ENCODE results near the gene PARD6A.

The PARD6A gene

DNA sequence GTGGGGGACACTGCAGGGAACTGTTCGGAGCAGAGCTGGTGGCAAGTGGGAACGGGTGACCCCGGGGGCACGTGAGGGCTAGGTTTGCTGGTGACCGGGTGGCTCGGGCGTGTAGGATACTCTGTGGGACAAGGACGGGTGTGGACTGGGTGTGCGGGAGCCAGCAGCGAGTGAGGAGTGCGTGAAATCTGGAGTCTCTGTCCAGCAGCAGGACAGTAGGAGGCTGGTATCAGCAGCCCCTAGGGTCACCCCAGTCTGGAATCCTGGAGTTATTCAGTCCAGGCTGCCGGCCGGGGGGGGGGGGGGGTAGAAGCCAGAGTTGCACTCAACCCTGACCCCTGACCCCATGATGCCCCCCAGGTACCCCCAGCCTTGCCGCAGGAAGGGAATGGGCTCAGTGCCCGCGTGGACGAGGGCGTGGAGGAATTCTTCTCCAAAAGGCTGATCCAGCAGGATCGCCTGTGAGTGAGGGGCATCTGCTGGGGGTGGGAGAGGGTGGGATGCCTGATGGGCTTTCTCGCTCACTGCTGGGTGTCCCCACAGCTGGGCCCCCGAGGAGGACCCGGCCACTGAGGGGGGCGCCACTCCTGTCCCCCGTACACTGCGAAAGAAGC, 6.9 kb upstream of the PARD6A start:
- DNase-seq (ENCODE audit: low read depth in 2 of 2), result no peak

DNA sequence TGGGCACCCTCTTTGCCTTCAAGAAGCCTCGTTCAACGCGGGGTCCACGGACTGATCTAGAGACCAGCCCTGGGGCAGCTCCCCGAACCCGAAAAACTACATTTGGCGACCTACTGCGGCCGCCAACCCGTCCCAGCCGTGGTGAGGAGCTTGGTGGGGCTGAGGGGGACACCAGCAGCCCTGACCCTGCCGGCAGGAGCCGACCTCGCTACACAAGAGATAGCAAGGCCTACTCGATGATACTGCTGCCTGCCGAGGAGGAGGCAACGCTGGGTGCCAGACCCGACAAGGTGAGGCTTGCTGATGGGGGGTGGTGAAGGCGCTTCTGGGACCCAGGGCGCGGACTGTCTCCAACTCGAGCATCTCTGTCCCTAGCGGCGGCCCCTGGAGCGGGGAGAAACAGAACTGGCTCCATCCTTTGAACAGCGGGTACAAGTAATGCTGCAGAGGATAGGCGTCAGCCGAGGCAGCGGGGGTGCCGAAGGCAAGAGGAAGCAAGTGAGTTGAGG, 6.3 kb upstream of the PARD6A start:
- DNase-seq (ENCODE audit: low read depth in 2 of 2), result no peak

- DNase-seq (ENCODE audit: low read depth in 2 of 2), result no peak
Measured at GRCh38 chr16:67655363-67655762, 5.4 kb upstream of the PARD6A start.

- DNase-seq (ENCODE audit: low read depth in 2 of 2), result no peak
Measured at GRCh38 chr16:67656344-67657016, 4.3 kb upstream of the PARD6A start.

- DNase-seq (ENCODE audit: low read depth in 2 of 2), result no peak
Measured at GRCh38 chr16:67657017-67657608, 3.6 kb upstream of the PARD6A start.

- no peak for DNase-seq (ENCODE audit: low read depth in 2 of 2)
Measured at GRCh38 chr16:67657751-67658518, 2.8 kb upstream of the PARD6A start.

DNA sequence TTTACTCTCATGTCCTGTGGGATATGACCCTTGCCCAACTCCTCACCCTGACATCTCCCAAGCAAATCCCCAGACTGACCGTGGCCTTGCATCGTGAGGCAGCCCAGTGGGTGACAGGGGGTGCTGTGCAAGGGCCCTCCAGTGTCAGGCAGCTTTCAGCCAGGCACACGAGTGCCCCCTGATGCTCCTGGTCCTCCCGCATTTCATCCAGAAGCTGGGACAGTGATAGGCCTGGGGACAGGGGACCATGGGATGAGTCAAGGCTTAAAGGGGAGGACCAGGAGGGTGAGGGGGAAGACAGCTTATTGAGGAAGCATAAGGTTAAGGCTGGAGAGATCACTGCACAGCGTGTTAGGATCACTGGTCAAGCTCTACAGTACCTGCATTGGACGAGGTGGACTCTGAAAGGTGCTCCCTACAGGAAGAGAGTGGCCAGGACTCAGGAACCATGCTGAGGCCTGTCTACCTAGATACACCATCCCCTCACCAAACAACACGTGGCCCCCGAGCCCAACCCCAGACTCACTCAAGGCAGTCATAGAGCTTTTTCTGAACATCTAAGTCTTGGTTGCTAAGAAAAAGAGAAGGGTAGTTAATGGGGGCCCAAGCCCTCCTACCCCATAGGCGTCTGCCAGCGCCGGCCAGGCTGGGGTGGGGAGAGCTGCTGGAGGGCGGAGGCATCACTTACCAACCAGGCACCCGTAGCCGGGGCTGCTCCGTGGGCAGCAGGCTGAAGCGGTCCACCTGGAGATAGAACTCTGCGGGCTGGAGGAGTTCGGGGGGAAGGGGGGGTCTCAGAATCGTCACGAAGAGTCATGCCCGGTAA, 1.7 kb upstream of the PARD6A start:
- no peak for DNase-seq (ENCODE audit: low read depth in 2 of 2)

GRCh38 chr16:67659675-67660563, 841 bp upstream of the PARD6A start, which contains the start of gene ACD:
TSS of gene ACD (minus strand) at chr16:67660260. CDS start at chr16:67660220, 40 bp downstream.
- DNase-seq (ENCODE audit: low read depth in 2 of 2), result peak; percentile 90

GRCh38 chr16:67661101-67661761, 471 bp downstream of the PARD6A start:
- DNase-seq (ENCODE audit: low read depth in 2 of 2), result no peak

DNA sequence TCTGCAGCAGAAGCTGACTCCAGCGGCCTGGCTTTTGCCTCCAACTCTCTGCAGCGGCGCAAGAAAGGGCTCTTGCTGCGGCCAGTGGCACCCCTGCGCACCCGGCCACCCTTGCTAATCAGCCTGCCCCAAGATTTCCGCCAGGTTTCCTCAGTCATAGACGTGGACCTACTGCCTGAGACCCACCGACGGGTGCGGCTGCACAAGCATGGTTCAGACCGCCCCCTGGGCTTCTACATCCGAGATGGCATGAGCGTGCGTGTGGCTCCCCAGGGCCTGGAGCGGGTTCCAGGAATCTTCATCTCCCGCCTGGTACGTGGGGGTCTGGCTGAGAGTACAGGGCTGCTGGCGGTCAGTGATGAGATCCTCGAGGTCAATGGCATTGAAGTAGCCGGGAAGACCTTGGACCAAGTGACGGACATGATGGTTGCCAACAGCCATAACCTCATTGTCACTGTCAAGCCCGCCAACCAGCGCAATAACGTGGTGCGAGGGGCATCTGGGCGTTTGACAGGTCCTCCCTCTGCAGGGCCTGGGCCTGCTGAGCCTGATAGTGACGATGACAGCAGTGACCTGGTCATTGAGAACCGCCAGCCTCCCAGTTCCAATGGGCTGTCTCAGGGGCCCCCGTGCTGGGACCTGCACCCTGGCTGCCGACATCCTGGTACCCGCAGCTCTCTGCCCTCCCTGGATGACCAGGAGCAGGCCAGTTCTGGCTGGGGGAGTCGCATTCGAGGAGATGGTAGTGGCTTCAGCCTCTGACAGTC, 1.3 kb downstream of the PARD6A start:
- no peak for DNase-seq (ENCODE audit: low read depth in 2 of 2)

DNA sequence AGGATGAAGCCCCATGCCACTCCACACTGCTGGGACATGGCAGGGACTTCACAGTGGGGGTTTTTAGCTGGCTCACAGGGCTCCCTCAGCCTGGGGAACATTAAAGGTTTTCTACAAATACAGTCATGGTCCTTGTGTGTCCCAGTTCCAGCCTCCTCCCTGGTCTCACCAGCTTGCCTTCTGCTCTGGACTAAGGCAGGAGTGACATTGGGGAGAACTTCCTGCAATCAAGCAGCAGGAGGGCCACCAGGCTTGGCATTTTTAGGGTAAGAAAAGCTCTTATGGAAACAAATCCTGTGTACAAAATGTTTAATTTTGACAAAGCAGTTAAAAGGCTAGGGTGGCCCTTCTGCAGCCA, 1.9 kb downstream of the PARD6A start:
- no peak for DNase-seq (ENCODE audit: low read depth in 2 of 2)

DNA sequence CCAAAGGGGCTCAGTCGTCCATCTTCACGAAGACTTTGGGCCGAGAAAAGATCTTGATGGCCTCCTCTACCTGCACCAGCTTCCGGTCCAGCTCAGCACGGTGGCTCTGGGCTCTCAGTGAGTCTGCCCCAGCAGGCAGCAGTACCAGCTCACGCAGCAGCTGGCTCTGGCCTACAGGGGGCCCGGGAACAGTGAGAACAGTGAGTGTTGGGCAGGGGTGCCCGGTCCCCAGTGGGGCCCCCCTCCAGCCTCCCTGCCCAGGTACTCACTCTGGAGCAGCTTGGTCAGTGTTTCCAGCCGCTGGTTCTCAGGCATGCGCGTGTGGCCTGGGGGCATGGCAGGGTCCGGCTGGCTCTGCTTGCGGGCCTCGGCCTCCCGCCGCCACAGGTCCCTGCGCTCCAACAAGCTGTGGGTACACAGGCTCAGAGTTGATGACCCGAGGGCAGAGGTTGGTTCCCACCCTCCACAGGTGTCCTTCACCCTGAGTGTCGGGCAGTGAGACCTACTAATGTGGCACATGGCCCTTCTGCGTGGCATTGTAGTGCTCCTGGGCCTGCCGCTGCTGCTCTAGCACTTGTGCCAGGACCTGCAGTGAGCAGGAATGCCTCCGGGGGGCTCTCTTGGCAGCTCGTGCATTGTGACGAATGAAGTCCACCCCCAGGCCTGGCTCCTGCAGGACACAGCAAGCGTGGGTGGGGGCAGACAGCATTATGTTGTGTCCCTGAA, 2.6 kb downstream of the PARD6A start:
- no peak for DNase-seq (ENCODE audit: low read depth in 2 of 2)

GRCh38 chr16:67663877-67664222, 3.1 kb downstream of the PARD6A start:
- no peak for DNase-seq (ENCODE audit: low read depth in 2 of 2)

DNA sequence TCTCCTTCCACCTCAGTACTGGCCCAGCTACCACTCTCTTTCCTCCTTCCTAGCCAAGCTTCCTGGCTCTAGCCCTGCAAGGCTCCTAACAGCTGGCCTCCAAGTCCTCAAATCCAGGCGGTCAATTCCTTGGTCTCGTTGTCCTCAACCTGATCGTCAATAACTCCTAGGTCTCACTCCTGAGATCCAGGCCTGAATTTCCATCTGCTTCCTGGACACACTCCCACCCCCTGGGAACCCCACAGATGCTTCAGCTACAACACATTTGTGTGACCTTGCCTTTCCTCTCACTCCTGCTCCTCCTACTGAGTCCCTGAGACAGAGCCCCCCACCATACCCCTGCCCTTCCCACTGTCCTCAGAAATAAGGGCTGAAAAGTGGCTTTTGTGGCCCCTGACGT, 3.5 kb downstream of the PARD6A start:
- DNase-seq (ENCODE audit: low read depth in 2 of 2), result no peak

DNA sequence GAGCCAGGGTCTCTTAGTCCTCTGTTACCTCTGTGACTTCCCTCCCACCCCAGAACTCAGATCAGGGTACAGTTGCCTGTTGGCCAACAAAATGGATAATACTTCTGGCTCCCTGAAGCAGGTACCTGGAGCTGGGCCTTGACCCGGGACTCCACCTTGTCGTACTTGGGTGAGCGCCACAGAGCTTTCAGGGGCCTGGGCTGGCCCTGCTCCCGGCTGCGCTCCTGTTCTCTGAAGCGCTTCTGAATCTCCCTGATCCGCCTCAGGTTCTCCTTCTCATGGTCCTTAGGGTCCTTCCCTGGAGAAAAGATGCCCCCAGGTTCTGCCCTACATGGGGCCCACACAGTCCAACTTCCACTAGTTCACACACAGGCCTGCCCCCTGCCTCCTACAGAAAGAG, 4.1 kb downstream of the PARD6A start:
- DNase-seq (ENCODE audit: low read depth in 2 of 2), result no peak

DNA sequence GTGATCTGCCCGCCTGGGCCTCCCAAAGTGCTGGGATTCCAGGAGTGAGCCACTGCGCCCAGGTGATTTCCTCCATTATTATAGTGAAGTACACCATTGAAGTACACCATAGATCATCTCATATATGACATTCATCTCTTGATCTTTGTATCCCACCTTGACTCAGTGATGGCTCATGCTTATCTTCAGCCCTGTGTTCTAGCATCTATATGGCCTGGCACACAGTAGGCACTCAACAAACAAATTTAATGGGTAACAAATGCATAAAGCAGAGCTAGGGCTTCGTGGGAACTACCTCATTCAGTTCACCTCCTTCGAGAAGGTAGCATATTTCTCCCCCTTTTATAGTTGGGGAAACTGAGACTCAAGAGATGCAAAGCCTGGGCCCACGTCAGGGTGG, 4.8 kb downstream of the PARD6A start:
- no peak for DNase-seq (ENCODE audit: low read depth in 2 of 2)

DNA sequence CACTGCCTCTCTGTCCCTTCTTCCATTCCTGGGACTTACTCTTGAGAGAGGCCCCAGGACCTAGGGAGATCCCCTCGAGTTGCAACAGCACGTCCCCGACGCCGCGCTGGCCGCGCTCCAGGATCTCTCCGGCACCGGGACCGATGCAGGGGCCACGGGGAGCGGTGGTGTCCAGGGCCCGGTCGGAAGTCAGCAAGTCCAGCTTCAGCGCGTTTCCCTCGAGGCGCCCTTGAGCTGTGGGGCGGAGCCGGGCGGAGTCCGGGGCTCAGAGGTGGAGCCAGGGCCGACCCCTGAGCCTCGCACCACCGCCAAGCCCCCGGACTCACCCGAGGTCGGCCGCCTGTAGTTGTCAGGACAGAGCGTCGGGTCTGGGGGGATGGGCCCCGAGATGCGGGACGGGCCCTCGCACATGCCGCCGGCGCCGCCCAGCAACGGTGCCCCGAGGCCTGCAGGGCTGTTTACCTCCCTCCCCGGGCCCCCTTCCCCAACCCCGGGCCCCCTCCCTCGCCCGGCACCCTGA, 5.3 kb downstream of the PARD6A start:
- DNase-seq (ENCODE audit: low read depth in 2 of 2), result no peak

Measured in stimulated activated CD8-positive, alpha-beta memory T cell treated with anti-CD3 and anti-CD28 coated beads, Interleukin-15, amount 100 ng/mL, for 48 hours (primary cell).